ENCODE data around the gene ANAPC10.
A peak's percentile ranks its signal among the peaks of the same experiment; 100 is the strongest.
"Not testable (repeated sequence)": the region's sequence is repeated elsewhere in the genome, so short reads cannot be mapped to it uniquely, and the experiment has no call there.

ANAPC10 gene

DNA sequence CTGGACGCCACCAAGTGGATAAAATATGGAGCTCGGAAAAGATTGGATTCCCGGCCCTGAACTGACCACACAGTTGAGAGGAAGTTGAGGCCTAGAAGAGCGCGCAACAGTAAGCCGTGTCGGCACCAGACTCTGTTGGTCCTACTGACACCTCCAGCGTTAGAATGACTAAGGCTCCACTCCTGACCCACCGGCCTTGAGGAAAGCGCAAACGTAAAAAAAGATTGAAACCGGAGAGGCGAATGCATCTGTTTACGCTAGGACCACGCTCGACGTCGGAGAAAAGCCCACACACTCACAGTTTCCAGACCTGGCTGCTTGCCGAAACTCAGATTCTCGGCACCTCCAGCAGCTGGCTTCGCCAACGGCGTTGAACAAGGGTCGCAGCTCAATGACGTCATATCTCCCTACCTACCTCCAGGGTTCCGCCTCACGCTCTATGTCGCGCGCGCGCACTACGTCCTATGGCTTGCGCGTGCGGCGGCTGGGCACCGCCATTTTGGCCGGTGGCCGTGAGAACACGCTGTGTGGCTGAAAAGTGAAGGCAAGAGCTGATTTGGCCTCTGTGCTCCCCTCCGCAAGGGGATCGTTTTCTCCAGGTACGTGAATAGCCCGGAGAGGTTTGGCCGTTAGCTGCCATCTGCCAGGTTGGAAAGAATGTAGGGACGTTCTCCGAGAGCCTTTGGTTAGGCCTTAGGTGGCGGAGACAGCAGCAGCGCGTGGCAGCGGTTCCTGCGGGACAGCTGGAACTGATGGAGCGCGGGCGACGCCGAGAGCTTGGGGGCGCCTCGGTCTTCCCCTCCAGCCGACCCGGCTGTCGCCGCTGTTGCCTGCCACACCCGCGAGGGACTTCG, at the start of gene ANAPC10, which contains the start of gene ABCE1:
Gene ANAPC10 (minus strand): TSS at position 376 of the 854 bp plus-strand sequence. CDS start 2,097 bp downstream, outside the sequence.
Gene ABCE1 (plus strand): TSS at position 491 of the 854 bp plus-strand sequence. CDS start 6,102 bp downstream, outside the sequence.
- DNase-seq = peak; percentile 94

- DNase-seq = not testable (repeated sequence)
Measured at GRCh38 chr4:145136219-145136618, 38.2 kb upstream of the ANAPC10 start.

DNA sequence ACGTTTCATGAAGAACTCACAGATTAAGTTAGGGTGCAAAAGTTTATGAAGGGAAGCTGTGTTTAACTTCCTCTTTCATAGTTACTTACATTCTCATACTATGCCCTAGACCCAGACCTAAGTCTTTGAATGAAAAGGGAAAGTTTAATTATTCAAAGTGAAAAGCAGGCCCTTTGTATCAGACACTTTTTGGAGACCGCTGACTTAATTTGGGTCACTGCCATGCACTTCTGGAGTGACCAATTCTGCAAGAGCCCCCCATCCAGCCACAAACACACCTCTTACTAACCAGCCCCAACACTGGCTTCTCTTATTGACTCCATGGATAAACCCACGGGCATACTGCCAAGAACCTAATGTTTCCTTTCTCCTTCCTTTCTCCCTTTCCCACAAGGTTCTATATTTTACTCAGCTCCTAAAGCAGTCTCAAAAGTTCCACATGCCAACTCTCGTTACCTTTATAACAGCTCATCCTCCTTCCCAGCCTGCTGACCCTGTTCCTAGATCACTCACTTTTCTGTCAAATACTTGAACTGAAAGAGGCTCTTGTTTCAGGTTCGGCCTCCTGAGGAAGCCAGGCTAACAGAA, 34.6 kb upstream of the ANAPC10 start:
- no peak for DNase-seq

DNA sequence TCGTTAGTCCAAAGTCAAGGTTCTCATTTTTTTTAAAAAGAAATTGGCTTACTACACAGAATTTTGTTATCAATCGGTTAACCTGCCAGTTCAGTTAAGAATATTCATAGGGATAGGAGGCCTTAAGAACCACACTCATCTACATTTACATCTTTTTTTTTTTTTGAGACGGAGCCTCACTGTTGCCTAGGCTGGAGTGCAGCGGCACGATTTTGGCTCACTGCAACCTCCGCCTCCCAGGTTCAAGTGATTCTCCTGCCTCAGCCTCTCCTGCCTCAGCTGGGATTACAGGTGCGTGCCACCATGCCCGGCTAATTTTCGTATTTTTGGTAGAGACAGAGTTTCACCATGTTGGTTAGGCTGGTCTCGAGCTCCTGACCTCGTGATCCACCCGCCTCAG, 33.9 kb upstream of the ANAPC10 start:
- no peak for DNase-seq

DNA sequence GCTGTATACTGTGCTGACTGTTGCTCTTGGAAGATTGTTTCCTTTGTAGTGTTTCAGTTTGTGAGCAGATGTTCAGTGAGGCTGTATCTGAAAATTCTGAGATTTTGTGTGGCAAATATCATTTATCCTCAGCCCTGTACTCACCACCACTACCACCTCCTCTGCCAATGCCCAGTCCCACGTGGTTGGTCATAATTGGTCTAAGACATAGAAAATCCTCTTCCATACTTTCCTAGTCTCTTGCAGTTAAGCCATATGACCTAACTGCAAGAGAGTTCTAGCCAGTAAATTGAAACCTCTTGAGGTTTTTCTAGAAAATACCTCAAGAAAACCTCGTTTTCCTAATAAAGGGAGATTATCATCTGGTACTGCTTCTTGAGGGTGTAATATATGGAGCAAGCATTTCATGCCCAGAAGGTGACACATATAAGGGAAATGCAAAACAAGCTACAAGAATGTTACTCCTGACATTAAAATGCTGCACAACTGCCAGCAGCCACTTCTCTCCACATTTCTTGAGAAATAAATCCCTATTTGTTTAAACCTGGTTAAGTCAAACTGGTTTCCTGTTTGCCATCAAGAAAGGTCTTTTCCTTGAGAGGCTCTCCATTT, 32.9 kb upstream of the ANAPC10 start:
- no peak for DNase-seq

- DNase-seq = no peak
Measured at GRCh38 chr4:145130130-145130529, 32.1 kb upstream of the ANAPC10 start.

DNA sequence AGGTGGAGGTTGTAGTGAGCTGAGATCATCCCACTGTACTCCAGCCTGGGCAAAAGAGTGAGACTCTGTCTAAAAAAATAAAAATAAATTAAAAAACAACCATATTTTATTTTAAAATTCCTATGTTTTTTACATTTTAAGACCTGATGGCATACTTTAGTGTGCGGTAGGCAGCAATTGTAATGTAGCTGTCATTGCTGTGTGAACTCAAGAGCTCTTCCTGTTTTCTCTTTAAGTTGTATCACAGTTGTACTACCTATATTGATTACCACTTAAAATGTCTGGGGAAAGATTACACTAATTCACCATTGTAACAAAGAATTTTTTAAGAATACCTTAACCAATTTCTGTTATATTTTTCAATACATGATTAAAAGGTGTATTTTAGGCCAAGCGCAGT, 27.4 kb upstream of the ANAPC10 start:
- DNase-seq = no peak

DNA sequence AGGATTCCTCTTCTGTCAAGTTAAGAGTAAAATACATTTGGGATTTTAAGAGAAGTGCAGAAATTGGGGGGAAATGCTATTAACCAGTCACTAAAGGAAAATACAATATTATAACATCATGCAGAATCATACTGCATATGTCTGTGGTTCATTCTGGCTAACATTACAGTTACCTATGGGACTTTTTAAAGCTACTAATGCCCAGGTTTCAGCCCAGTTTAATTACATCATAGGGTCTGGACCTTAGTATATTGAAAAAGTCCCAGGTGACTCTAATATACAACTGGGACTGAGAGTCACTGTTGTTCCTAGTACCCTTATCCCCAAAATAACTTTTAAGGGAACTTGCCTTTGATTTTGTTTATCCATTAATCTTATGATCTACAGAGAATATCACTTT, 10.1 kb upstream of the ANAPC10 start:
- DNase-seq = no peak

- no peak for DNase-seq
Measured at GRCh38 chr4:145107126-145107525, 9.1 kb upstream of the ANAPC10 start.

GRCh38 chr4:145103496-145103895, 5.5 kb upstream of the ANAPC10 start:
- no peak for DNase-seq

GRCh38 chr4:145102619-145103018, 4.6 kb upstream of the ANAPC10 start:
- no peak for DNase-seq

DNA sequence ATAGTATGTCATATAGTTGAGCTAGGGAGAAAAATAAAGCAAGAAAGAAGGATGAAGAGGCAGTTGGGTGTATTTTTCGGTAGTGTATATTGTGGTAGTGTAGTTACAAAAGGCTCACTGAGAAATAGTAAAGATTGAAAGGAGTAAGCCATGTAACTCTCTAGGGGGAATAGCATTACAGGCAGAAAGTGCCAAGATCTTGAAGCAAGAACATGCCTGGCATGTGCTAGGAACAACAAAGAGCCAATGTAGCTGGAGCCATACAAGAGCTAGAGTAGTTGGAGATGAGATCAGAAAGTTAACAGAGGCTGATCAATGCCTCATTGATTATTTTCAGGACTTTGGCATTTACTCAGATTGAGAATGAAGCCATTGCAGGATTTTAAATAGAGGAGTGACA, 3.1 kb upstream of the ANAPC10 start:
- no peak for DNase-seq

- DNase-seq = no peak
Measured at GRCh38 chr4:145099653-145100052, 1.7 kb upstream of the ANAPC10 start.

DNA sequence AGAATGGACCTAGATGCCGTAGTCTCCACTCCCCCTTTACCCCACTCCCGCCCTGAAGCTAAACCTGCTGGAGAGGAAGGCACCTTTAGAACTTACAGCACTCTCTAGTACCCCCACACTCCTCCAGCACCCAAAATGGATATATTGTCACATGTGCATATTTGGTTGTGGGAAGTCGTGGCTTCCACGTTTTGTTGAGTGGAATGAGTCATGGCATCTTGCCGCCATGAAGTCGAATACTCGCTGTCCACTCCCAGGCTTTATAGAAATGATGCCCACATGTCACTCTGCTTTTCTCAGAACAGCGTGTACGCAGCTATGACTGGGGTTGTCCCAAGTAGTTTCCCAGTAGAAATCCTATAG, 660 bp upstream of the ANAPC10 start:
- peak; percentile 36 for DNase-seq

DNA sequence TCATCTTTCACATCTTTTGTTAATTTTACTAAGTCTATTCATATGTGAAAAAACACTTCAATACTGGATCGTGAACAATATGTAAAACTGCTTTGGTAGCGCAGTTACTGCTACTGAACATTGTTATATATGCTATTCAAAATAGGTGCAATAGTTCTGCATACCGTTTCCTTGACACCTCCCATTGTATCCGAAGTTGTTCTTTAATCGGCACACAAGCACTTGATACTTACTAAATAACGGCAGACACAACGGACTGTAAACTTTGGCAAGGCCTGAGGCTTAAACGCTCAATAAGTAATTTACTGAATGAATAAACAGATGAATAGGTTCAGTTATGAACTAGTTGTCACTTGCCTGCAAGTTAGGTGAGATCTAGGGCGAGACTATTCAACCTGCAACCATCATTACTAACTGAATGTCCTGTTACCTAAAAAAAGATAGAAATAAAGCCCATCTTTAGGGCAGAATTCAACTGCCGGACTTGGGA, 620 bp downstream of the ANAPC10 start:
- DNase-seq = no peak

DNA sequence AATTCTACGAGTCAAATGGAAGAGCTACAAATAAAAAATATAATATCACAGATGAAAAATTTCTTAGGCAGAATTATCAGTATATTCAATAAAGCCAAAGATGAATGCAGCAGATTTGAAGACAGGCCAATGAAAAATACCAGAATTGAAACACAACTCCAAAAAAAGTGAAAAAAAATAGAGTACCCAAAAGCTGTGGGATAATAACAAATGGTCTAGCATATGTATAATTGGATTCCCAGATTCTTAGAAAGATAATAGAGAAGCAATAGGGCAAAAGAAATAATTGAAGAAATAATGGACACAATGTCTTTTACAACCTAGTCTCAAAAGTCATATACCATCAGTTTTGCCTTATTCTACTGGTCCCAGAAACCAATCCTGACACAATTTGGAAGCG, 4.4 kb downstream of the ANAPC10 start:
- no peak for DNase-seq

DNA sequence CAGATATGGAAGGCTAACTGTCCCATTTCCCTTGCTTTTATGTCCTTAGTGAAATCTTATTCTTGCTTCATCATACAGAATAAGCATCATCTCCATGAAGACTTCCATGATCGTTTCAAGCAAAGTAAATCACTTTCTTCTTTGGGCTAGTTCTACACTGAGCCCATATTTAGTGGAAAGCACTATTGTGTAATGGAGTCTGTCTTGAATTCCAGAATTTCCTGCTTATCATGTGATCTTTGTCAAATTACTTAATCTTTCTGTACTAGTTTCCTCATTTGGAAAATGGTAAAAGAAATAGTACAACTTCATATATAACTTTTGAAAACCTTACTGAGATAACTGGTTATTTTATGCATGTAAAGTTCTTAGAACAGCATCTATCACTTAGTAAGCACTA, 7.6 kb downstream of the ANAPC10 start:
- no peak for DNase-seq

DNA sequence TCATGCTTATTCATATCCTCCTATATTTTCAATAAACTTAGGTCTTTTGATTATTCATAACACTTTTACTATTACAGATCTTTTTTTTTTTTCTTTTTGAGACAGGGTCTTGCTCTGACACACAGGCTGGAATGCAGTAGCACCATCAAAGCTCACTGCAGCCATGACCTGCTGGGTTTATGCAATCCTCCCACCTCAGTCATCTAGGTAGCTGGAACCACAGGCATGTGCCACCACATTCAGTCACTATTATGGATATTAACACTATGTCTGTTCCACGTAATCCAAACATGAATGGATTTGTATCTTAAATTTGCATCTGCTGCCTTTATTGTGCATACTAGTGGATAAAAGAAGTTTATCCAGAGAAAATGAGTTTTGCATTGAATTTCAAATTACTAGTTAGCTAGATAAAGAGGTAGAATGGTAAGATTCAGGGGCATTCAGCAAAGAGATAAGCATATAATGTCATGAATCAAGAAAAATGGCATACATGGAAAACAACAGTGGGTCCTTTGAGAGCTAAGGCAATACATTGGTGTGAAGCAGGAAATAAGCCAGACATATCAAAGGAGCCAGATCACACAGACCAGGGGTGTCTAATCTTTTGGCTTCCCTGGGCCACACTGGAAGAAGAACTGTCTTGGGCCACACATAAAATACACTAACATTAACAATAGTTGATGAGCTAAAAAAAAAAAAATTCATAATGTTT, 13.9 kb downstream of the ANAPC10 start:
- no peak for DNase-seq

- DNase-seq = no peak
Measured at GRCh38 chr4:145081756-145082155, 16.2 kb downstream of the ANAPC10 start.

DNA sequence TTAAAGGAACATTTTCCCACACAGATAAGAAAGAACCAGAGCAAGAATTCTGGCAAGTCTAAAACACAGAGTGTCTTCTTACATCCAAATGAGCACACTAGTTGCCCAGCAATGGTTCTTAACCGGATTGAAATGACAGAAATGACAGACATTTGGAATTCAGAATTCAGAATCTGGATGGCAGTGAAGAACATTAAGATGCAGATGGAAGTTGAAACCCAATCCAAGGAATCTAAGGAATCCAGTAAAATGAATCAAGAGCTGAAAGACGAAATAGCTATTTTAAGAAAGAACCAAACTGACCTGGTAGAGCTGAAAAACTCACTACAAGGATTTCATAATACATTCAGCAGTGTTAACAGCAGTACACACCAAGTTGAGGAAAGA, 21.5 kb downstream of the ANAPC10 start:
- DNase-seq = no peak

DNA sequence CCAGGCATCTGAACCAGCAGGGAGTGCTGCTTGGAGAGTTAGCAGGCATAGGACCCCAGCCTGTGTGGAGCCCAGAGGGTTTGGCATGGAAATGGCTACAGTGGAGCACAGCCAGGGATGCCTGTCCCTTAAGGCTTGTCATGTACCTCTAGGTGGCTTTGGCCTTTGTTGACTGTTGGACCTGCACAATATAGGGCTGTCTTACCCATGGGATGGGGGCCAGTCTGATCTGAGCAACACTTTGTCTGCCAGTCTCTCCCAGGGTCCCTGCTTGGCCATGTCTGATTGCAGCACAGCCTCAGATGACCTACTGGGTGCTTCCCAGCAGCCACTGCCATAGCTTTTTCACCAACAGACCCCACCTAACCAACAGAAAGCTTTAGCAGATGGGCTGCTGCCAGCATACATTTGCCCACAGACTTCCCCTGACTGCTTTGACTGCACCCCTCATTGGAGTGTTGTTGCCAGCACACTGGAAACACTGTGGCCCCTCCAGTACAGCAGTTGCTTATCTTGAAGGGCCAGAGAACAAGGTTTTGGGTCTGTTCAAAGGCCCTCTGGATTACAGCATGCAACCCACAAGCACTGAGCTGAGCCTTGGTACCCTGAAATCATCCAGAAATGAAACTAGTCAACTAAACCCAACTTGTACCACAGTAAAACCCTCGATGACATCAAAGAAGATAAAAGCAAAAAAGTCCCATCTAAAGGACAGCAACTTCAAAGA, 22.1 kb downstream of the ANAPC10 start:
- DNase-seq = no peak

DNA sequence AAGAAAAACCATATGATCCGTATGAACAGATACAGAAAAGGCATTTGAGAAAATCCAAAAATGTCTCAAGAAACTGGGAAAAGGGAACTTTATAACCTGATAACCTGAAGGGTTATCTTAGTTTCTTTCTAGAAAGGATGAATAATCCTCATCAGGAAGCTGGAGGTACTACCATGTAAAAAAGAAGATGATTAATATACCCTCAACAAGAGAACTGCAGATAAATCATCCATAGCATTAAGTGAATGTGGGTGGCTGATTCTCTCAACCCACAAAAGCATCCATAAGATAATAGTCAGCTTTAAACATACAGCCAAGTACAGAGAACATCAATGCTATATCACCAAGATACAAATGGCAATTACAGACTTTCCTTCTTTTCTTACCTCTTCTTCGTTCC, 26.4 kb downstream of the ANAPC10 start:
- no peak for DNase-seq

DNA sequence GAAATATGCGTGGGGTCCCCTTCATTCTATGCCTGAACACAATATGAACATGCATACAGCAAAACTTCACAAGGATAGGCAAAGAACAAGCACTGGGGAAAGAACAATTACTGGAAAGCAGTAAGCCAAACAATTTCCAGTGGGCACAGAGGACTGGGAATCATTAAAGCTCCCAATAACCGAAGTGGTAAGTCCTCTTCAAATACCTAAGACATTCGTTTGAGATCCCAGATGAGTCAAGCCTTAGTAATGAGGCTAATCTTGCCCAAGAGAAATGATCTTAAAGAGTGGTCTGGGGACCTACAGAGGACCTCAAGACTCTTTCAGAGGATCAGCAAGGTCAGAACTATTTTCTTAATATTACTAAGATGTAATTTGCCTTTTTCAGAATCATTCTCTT, 28.6 kb downstream of the ANAPC10 start:
- DNase-seq = no peak

Data from NCI-H146 (cell line).